ENCODE measurements around the gene TPP2. TPM values are rescaled to one million over a fixed set of nuclear protein-coding genes. Genes with fewer than 3 reads are reported as not detected.

Gene TPP2
- total RNA-seq, 2 experiments from 2014 or later, result 31.1 to 36.3 TPM

DNA sequence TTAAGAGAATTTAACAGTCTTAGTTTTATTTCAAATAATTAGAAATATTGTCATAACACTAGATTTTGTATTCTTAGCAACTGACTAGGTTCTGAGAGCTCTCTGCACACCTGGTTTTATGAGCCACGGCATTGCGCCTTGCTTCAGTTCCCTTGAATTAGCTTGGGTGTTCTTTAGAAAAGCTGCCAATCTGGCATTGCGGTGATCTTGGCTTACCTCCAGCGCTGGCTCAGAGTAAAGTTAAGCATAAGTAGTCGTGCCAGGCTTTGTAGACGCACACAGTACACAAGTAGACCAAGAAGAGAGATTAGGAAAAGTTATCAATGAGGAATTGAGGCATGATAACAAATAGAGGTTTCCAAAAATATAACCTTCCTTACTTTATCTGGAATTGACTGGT lies 45.7 kb downstream of the TPP2 start:
- no TSS peak for BruUV-seq (replicated peaks)
- intact Hi-C loops (cut with micrococcal nuclease; ENCODE audit: unreplicated experiment), result no loop called here

DNA sequence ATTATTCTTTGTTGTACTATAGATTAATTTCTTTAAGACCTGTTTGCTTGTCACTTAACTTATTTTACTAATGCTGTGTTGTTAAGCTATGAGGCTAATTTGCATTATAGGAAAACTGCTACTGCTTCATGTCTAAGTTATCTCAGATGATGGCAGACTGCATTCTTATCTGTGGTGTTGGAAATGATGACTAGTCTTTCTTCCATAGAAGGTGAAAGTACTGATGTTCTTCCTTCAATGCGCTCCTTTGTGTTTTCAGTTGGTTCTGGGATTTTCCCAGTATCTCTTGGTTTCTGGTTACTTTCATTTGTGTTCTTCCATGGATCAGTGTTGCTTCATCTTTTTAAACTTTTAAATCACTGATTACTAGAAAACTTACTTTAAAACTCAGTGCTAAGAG lies 46.9 kb downstream of the TPP2 start:
- H4K20me1 ChIP-seq (ENCODE audit: insufficient read depth, low read length), result no peaks in the 10 kb centered on the region
- intact Hi-C loops (cut with micrococcal nuclease; ENCODE audit: unreplicated experiment), result no loop called here
- no peaks in the 10 kb centered on the region for H3K9me3 ChIP-seq (ENCODE audit: low read length)
- H3K79me2 ChIP-seq (ENCODE audit: insufficient read depth, low read depth, low read length), result no peaks in the 10 kb centered on the region
- no peak overlapping the region for H3K4me3 ChIP-seq (ENCODE audit: low read depth, low read length, poor library complexity, severe bottlenecking)
- DNase-seq (ENCODE audit: low spot score), result no peak
- H3K9me2 ChIP-seq (ENCODE audit: insufficient read depth, low read length), result no peaks in the 10 kb centered on the region
- BruUV-seq (replicated peaks), result no TSS peak
- H3K27ac ChIP-seq (ENCODE audit: low read depth, low read length, poor library complexity, severe bottlenecking), result no peak overlapping the region
- CTCF ChIA-PET (ENCODE audit: unreplicated experiment), result no interaction called here
- POLR2A ChIA-PET, result interaction anchor here (1.2 kb wide), 1 partner anchor 19 kb away, joined by 3 read pairs; no protein-coding TSS in a partner anchor
- no peak for TF ChIP-seq EZH2phosphoT487 (IDR thresholded peaks at IDR 0.05; ENCODE audit: borderline replicate concordance, low read depth, low read length)
- TF ChIP-seq, protein P1, sequence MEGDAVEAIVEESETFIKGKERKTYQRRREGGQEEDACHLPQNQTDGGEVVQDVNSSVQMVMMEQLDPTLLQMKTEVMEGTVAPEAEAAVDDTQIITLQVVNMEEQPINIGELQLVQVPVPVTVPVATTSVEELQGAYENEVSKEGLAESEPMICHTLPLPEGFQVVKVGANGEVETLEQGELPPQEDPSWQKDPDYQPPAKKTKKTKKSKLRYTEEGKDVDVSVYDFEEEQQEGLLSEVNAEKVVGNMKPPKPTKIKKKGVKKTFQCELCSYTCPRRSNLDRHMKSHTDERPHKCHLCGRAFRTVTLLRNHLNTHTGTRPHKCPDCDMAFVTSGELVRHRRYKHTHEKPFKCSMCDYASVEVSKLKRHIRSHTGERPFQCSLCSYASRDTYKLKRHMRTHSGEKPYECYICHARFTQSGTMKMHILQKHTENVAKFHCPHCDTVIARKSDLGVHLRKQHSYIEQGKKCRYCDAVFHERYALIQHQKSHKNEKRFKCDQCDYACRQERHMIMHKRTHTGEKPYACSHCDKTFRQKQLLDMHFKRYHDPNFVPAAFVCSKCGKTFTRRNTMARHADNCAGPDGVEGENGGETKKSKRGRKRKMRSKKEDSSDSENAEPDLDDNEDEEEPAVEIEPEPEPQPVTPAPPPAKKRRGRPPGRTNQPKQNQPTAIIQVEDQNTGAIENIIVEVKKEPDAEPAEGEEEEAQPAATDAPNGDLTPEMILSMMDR (conservative IDR thresholded peaks at IDR 0.05; ENCODE audit: low read length), result no peak
- H3K4me1 ChIP-seq (ENCODE audit: insufficient read depth, low read length, poor library complexity, severe bottlenecking), result no peaks in the 10 kb centered on the region
- peaks cover 79% of the 10 kb centered on the region for H3K36me3 ChIP-seq (ENCODE audit: insufficient read depth, low read length)
- H2AFZ ChIP-seq (ENCODE audit: low read length), result no peak overlapping the region
- H3K4me2 ChIP-seq (ENCODE audit: low read length), result no peak overlapping the region

More for the DNA sequence above, 45.7 kb downstream of the TPP2 start:
- H3K4me1 ChIP-seq (ENCODE audit: insufficient read depth, low read length, poor library complexity, severe bottlenecking), result no peaks in the 10 kb centered on the region
- TF ChIP-seq, protein P1 (conservative IDR thresholded peaks at IDR 0.05; ENCODE audit: low read length), result no peak
- no peak for TF ChIP-seq EZH2phosphoT487 (IDR thresholded peaks at IDR 0.05; ENCODE audit: borderline replicate concordance, low read depth, low read length)
- no peak overlapping the region for H2AFZ ChIP-seq (ENCODE audit: low read length)
- ChIA-PET CTCF (ENCODE audit: unreplicated experiment) (no interaction called here), POLR2A (interaction anchor here (1.2 kb wide), 1 partner anchor 18 kb away, joined by 3 read pairs; no protein-coding TSS in a partner anchor)
- no peak overlapping the region for H3K4me3 ChIP-seq (ENCODE audit: low read depth, low read length, poor library complexity, severe bottlenecking)
- no peaks in the 10 kb centered on the region for H3K9me3 ChIP-seq (ENCODE audit: low read length)
- H3K79me2 ChIP-seq (ENCODE audit: insufficient read depth, low read depth, low read length), result no peaks in the 10 kb centered on the region
- H4K20me1 ChIP-seq (ENCODE audit: insufficient read depth, low read length), result no peaks in the 10 kb centered on the region
- no peaks in the 10 kb centered on the region for H3K9me2 ChIP-seq (ENCODE audit: insufficient read depth, low read length)
- H3K27ac ChIP-seq (ENCODE audit: low read depth, low read length, poor library complexity, severe bottlenecking), result no peak overlapping the region
- H3K36me3 ChIP-seq (ENCODE audit: insufficient read depth, low read length), result peaks cover 79% of the 10 kb centered on the region
- DNase-seq (ENCODE audit: low spot score), result no peak
- H3K4me2 ChIP-seq (ENCODE audit: low read length), result no peak overlapping the region

DNA sequence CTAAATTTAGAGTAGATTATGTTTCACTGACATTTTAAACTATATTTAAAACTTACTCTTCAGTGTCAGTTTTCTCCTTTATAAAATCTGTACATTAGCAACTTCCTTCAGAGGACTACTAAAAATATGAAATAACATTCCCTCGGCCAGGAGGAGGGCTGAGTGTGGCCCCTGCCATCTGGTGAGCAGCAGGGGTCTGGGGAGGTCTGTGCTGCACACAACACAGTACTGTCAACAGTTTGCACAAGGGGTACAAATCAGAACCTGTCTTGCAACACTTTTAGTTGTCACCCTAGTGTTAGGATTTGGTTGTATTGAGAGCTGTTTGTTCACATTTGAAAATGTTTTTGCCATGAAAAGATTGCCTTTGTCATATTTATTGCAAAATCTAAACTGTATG lies 48.9 kb downstream of the TPP2 start:
- no TSS peak for BruUV-seq (replicated peaks)
- no peaks in the 10 kb centered on the region for H3K4me1 ChIP-seq (ENCODE audit: insufficient read depth, low read length, poor library complexity, severe bottlenecking)
- H3K27ac ChIP-seq (ENCODE audit: low read depth, low read length, poor library complexity, severe bottlenecking), result no peak overlapping the region
- H3K4me2 ChIP-seq (ENCODE audit: low read length), result no peak overlapping the region
- intact Hi-C loops (cut with micrococcal nuclease; ENCODE audit: unreplicated experiment), result no loop called here
- H4K20me1 ChIP-seq (ENCODE audit: insufficient read depth, low read length), result no peaks in the 10 kb centered on the region
- H3K9me3 ChIP-seq (ENCODE audit: low read length), result no peaks in the 10 kb centered on the region
- H3K36me3 ChIP-seq (ENCODE audit: insufficient read depth, low read length), result peaks cover 86% of the 10 kb centered on the region
- H3K4me3 ChIP-seq (ENCODE audit: low read depth, low read length, poor library complexity, severe bottlenecking), result no peak overlapping the region
- ChIA-PET CTCF (ENCODE audit: unreplicated experiment) (no interaction called here), POLR2A (no interaction called here)
- no peak for DNase-seq (ENCODE audit: low spot score)
- H2AFZ ChIP-seq (ENCODE audit: low read length), result no peak overlapping the region
- H3K79me2 ChIP-seq (ENCODE audit: insufficient read depth, low read depth, low read length), result no peaks in the 10 kb centered on the region
- TF ChIP-seq, protein P1 (conservative IDR thresholded peaks at IDR 0.05; ENCODE audit: low read length), result no peak
- no peak for TF ChIP-seq EZH2phosphoT487 (IDR thresholded peaks at IDR 0.05; ENCODE audit: borderline replicate concordance, low read depth, low read length)
- H3K9me2 ChIP-seq (ENCODE audit: insufficient read depth, low read length), result no peaks in the 10 kb centered on the region
